Naive thymus-derived CD4-positive, alpha-beta T cell (primary cell): ENCODE results near the gene TYMP. TPM values are rescaled to one million over a fixed set of nuclear protein-coding genes. Genes with fewer than 3 reads are reported as not detected.
"Not testable (repeated sequence)": the region's sequence is repeated elsewhere in the genome, so short reads cannot be mapped to it uniquely, and the experiment has no call there.

Experiments used
- ATAC-seq: fragments of 150-1000 bp; cut with Tn5 transposase; 2 replicates; pipeline ENCODE4 v1.10.0; 2021; ENCODE audit warnings: mild to moderate bottlenecking, moderate library complexity
- CTCF ChIA-PET: fragments of 350-600 bp; sonication (Branson Sonifier 250); formaldehyde crosslinking; loops from one replicate; lab custom pipeline; 2021; ENCODE audit warnings: antibody characterized with exemption; lab: Charles Lee
- POLR2A ChIA-PET: fragments of 350-600 bp; sonication (Branson Sonifier 250); formaldehyde crosslinking; loops from one replicate; lab custom pipeline; 2021; ENCODE audit warnings: antibody characterized with exemption, inconsistent platforms; lab: Charles Lee
- DNase-seq, 9 donors: peaks; one replicate each; pipeline versions ENCODE4 v3.0.0 to v3.0.0-alpha.2; 2020 to 2022; ENCODE audit warnings: mixed read lengths in 1 of 9
- H3K27ac ChIP-seq: one replicate; pipeline ENCODE4 v1.7.0; 2013; ENCODE audit warnings: mild to moderate bottlenecking, low read depth, low read length, moderate library complexity
- H3K27me3 ChIP-seq, 2 donors: one replicate each; pipeline ENCODE4 v1.7.0; 2013; ENCODE audit warnings: low read length in 2 of 2, mild to moderate bottlenecking in 2 of 2, moderate library complexity in 2 of 2; ENCODE audit not compliant: control insufficient read depth in 2 of 2, insufficient read depth in 2 of 2
- H3K36me3 ChIP-seq, 3 experiments: 1 replicate in 2 of 3; 2 replicates in 1 of 3; pipeline ENCODE4 v1.7.0; 2013; ENCODE audit warnings: low read length in 3 of 3, mild to moderate bottlenecking in 3 of 3, moderate library complexity in 1 of 3; ENCODE audit not compliant: insufficient read depth in 3 of 3, control insufficient read depth in 2 of 3
- H3K4me1 ChIP-seq, 2 donors: one replicate each; pipeline ENCODE4 v1.7.0; 2013; ENCODE audit warnings: low read length in 2 of 2, mild to moderate bottlenecking in 2 of 2, moderate library complexity in 1 of 2; ENCODE audit not compliant: control insufficient read depth in 2 of 2, insufficient read depth in 2 of 2
- H3K4me3 ChIP-seq: 2 replicates; pipeline ENCODE4 v1.7.0; 2013; ENCODE audit warnings: mild to moderate bottlenecking, low read length
- H3K9me3 ChIP-seq, 3 experiments: 1 replicate in 2 of 3; 2 replicates in 1 of 3; pipeline ENCODE4 v1.7.0; 2013; ENCODE audit warnings: low read length in 3 of 3; ENCODE audit not compliant: control insufficient read depth in 2 of 3
- H3K27ac Mint-ChIP-seq, 9 donors: one replicate each; pipeline ENCODE4 v1.8.0; 2020 to 2022; ENCODE audit warnings: mixed read lengths in 9 of 9, mild to moderate bottlenecking in 8 of 9, moderate library complexity in 5 of 9, inconsistent platforms in 2 of 9
- H3K27me3 Mint-ChIP-seq, 5 donors: one replicate each; pipeline ENCODE4 v1.8.0; 2021 to 2022; ENCODE audit warnings: mixed read lengths in 5 of 5, mild to moderate bottlenecking in 1 of 5
- H3K36me3 Mint-ChIP-seq, 5 donors: one replicate each; pipeline ENCODE4 v1.8.0; 2020 to 2022; ENCODE audit warnings: mixed read lengths in 5 of 5, mild to moderate bottlenecking in 3 of 5, inconsistent platforms in 1 of 5
- H3K4me1 Mint-ChIP-seq, 7 donors: one replicate each; pipeline ENCODE4 v1.8.0; 2020 to 2022; ENCODE audit warnings: mixed read lengths in 7 of 7, mild to moderate bottlenecking in 3 of 7, inconsistent platforms in 1 of 7
- H3K4me3 Mint-ChIP-seq, 10 donors: one replicate each; pipeline ENCODE4 v1.8.0; 2020 to 2022; ENCODE audit warnings: mild to moderate bottlenecking in 10 of 10, mixed read lengths in 10 of 10, moderate library complexity in 6 of 10, inconsistent platforms in 2 of 10
- H3K9me3 Mint-ChIP-seq, 11 donors: one replicate each; pipeline ENCODE4 v1.8.0; 2020 to 2022; ENCODE audit warnings: mixed read lengths in 11 of 11, mild to moderate bottlenecking in 4 of 11, inconsistent platforms in 1 of 11, moderate library complexity in 1 of 11
- intact Hi-C, 2 donors: fragments of 100-400 bp; cut with micrococcal nuclease; formaldehyde crosslinking; loops; one replicate each; pipeline ENCODE4 v1.15.1; 2023
- polyA plus RNA-seq, 2 donors: library from polyadenylated mRNA; unstranded; fragments of 300-500 nt; fragmentation: Illumina TruSeq; gene quantifications; one replicate each; pipeline ENCODE4 v1.2.3, GENCODE V29; 2021
- total RNA-seq, 6 experiments: library from RNA in 5 of 6; stranded (reverse) in 5 of 6; gene quantifications; 1 replicate in 5 of 6; 2 replicates in 1 of 6; pipeline ENCODE4 v1.2.3 and lab custom pipeline; 2021 to 2026

Gene TYMP
- total and polyA plus RNA-seq, 7 experiments from 2014 or later: 2.7 to 161 (median 7.9) TPM

DNA sequence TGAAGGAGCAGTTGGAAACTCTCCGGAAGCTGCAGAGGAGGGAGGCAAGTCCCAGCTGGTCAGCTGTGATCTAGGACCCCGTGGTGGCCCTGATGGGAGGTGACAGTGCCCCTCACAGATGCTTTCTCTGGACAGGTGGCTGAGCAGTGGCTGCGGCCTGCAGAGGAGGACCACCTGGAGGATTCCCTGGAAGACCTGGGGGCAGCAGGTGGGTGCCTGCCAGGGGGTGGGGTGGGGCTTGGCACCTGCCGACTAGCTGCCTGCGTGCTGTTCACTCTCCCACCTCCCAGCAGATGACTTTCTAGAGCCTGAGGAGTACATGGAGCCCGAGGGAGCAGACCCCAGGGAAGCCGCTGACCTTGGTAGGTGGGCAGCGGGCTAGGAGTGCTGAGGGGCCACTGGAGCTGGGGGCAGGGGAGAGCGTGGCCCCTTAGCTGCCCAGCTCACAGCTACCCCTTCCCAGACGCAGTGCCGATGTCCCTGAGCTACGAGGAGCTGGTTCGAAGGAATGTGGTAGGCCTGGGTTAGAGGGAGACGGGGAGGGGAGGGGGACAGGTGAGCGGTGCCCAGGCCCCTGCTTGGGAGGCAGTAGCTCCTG lies 7.5 kb downstream of the TYMP start:
- no peak overlapping the region for H3K4me3 ChIP-seq
- H3K9me3 Mint-ChIP-seq: no peaks in the 10 kb centered on the region
- peaks cover 0 to 6% (median 0%) of the 10 kb centered on the region in 5 donors for H3K27me3 Mint-ChIP-seq
- H3K27me3 ChIP-seq: no peaks in the 10 kb centered on the region
- H3K4me3 Mint-ChIP-seq: no peak overlapping the region
- no peak for ATAC-seq
- no peak overlapping the region for H3K27ac Mint-ChIP-seq
- peaks cover 0 to 17% (median 0%) of the 10 kb centered on the region in 5 donors for H3K36me3 Mint-ChIP-seq
- intact Hi-C loops: no loop called here
- peaks cover 8 to 19% (median 15%) of the 10 kb centered on the region in 7 donors for H3K4me1 Mint-ChIP-seq
- CTCF ChIA-PET: interaction anchor here (0.5 to 0.8 kb wide), 2 partner anchors 16 to 18 kb away, joined by 3 to 4 read pairs; no protein-coding TSS in a partner anchor
- H3K4me1 ChIP-seq: peaks cover 14 to 16% of the 10 kb centered on the region in 2 donors
- no peak overlapping the region for H3K27ac ChIP-seq
- POLR2A ChIA-PET: interaction anchor here (0.6 to 1.7 kb wide), 3 partner anchors 15 to 99 kb away, joined by 3 to 4 read pairs (median 4); partner anchors contain the start of genes CHKB, LMF2 and NCAPH2
- no peak for DNase-seq
- H3K9me3 ChIP-seq: no peaks in the 10 kb centered on the region
- peaks cover 0 to 57% (median 14%) of the 10 kb centered on the region in 3 experiments for H3K36me3 ChIP-seq

- CTCF ChIA-PET: interaction anchor here (0.8 kb wide), 1 partner anchor 16 kb away, joined by 3 read pairs; no protein-coding TSS in a partner anchor
- H3K36me3 ChIP-seq: peaks cover 0 to 63% (median 14%) of the 10 kb centered on the region in 3 experiments
- H3K27ac Mint-ChIP-seq: peak overlapping the region in 1 of 9 donors; percentile 41
Observed at GRCh38 chr22:50521710-50522109, 8.1 kb downstream of the TYMP start.

DNA sequence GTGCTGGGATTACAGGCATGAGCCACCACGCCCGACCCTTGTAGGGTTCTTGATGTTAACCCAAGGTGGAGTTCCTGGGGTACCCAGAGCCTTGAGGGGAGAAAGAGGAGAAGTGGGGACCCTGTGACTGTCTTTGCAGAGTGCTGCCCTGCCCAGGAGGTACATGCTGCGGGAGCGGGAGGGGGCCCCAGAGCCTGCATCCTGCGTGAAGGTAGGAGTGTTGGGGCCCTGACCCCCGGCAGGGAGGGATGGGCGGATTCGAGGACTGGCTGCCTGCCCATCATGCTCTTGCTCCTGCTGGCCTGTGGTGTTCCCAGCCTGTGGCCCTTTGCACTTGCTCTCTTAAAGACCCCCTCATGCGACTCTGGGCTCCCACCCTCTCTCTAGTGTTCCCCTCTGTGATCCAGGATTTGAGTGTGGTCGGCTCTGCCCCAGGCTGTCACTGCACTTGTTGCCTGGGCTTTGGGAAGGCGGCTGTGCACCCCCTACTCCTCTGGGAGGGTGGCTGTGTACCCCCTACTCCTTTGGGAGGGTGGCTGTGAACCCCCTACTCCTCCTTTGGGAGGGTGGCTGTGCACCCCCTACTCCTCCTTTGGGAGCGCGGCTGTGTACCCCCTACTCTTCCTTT lies 8.9 kb downstream of the TYMP start:
- DNase-seq (no peak), ATAC-seq (no peak)
- Histone ChIP-seq H3K27ac (no peak overlapping the region), H3K27me3 (no peaks in the 10 kb centered on the region), H3K36me3 (peaks cover 0 to 70% (median 14%) of the 10 kb centered on the region in 3 experiments), H3K4me3 (no peak overlapping the region), H3K4me1 (peaks cover 9% of the 10 kb centered on the region in 2 donors), H3K9me3 (no peaks in the 10 kb centered on the region)
- H3K4me1 Mint-ChIP-seq: peaks cover 6 to 12% (median 11%) of the 10 kb centered on the region in 7 donors
- intact Hi-C loops: no loop called here
- H3K27me3 Mint-ChIP-seq: peaks cover 0 to 6% (median 0%) of the 10 kb centered on the region in 5 donors
- POLR2A ChIA-PET: no interaction called here
- H3K36me3 Mint-ChIP-seq: peaks cover 0 to 13% (median 0%) of the 10 kb centered on the region in 5 donors
- no peak overlapping the region for H3K27ac Mint-ChIP-seq
- H3K4me3 Mint-ChIP-seq: no peak overlapping the region
- no peaks in the 10 kb centered on the region for H3K9me3 Mint-ChIP-seq
- CTCF ChIA-PET: no interaction called here

More at GRCh38 chr22:50521710-50522109, 8.1 kb downstream of the TYMP start:
- DNase-seq (no peak), ATAC-seq (no peak)
- peaks cover 0 to 6% (median 0%) of the 10 kb centered on the region in 5 donors for H3K27me3 Mint-ChIP-seq
- intact Hi-C loops: no loop called here
- H3K4me1 ChIP-seq: peaks cover 13% of the 10 kb centered on the region in 2 donors
- POLR2A ChIA-PET: interaction anchor here (1.2 to 1.7 kb wide), 2 partner anchors 61 to 99 kb away, joined by 4 read pairs; partner anchors contain the start of gene CHKB
- no peaks in the 10 kb centered on the region for H3K27me3 ChIP-seq
- H3K9me3 ChIP-seq: no peaks in the 10 kb centered on the region
- peaks cover 0 to 11% (median 0%) of the 10 kb centered on the region in 5 donors for H3K36me3 Mint-ChIP-seq
- no peaks in the 10 kb centered on the region for H3K9me3 Mint-ChIP-seq
- H3K27ac ChIP-seq: no peak overlapping the region
- peaks cover 6 to 14% (median 9%) of the 10 kb centered on the region in 7 donors for H3K4me1 Mint-ChIP-seq
- no peak overlapping the region for H3K4me3 Mint-ChIP-seq
- H3K4me3 ChIP-seq: no peak overlapping the region

GRCh38 chr22:50520184-50520583 lies 9.6 kb downstream of the TYMP start:
- POLR2A ChIA-PET, H3K9me3 ChIP-seq, H3K27me3 ChIP-seq, intact Hi-C loops, H3K4me3 Mint-ChIP-seq, H3K9me3 Mint-ChIP-seq, CTCF ChIA-PET, H3K4me1 ChIP-seq, H3K27me3 Mint-ChIP-seq, H3K27ac Mint-ChIP-seq, ATAC-seq, H3K4me3 ChIP-seq, DNase-seq, H3K27ac ChIP-seq: not testable (repeated sequence)
- Mint-ChIP-seq H3K4me1 (peaks cover 8 to 17% (median 12%) of the 10 kb centered on the region in 7 donors), H3K36me3 (peaks cover 0 to 17% (median 0%) of the 10 kb centered on the region in 5 donors)
- peaks cover 0 to 70% (median 14%) of the 10 kb centered on the region in 3 experiments for H3K36me3 ChIP-seq

GRCh38 chr22:50519151-50519550 lies 10.7 kb downstream of the TYMP start:
- intact Hi-C loops: no loop called here
- Mint-ChIP-seq H3K9me3 (peaks cover 0 to 1% (median 0%) of the 10 kb centered on the region in 11 donors), H3K27ac (no peak overlapping the region), H3K4me3 (no peak overlapping the region), H3K36me3 (peaks cover 0 to 23% (median 4%) of the 10 kb centered on the region in 5 donors), H3K4me1 (peaks cover 7 to 18% (median 12%) of the 10 kb centered on the region in 7 donors), H3K27me3 (no peaks in the 10 kb centered on the region)
- ATAC-seq (no peak), DNase-seq (no peak)
- no peaks in the 10 kb centered on the region for H3K9me3 ChIP-seq
- ChIA-PET POLR2A (interaction anchor here (2.2 kb wide), 1 partner anchor 10 kb away, joined by 10 read pairs; the partner anchor contains the start of gene NCAPH2), CTCF (interaction anchor here (1.0 kb wide), 1 partner anchor 10 kb away, joined by 3 read pairs; no protein-coding TSS in a partner anchor)
- no peak overlapping the region for H3K4me3 ChIP-seq
- H3K27ac ChIP-seq: no peak overlapping the region
- H3K27me3 ChIP-seq: no peaks in the 10 kb centered on the region
- H3K36me3 ChIP-seq: peaks cover 0 to 79% (median 14%) of the 10 kb centered on the region in 3 experiments
- peaks cover under 1 to 2% of the 10 kb centered on the region in 2 donors for H3K4me1 ChIP-seq

- Mint-ChIP-seq H3K27me3 (no peaks in the 10 kb centered on the region), H3K36me3 (peaks cover 0 to 23% (median 4%) of the 10 kb centered on the region in 5 donors), H3K9me3 (peaks cover 0 to 1% (median 0%) of the 10 kb centered on the region in 11 donors), H3K27ac (peak overlapping the region in 1 of 9 donors; percentile 67), H3K4me3 (no peak overlapping the region), H3K4me1 (peaks cover 7 to 20% (median 13%) of the 10 kb centered on the region in 7 donors)
- Histone ChIP-seq H3K4me1 (no peaks in the 10 kb centered on the region), H3K9me3 (no peaks in the 10 kb centered on the region), H3K4me3 (no peak overlapping the region), H3K27ac (no peak overlapping the region), H3K27me3 (no peaks in the 10 kb centered on the region), H3K36me3 (peaks cover 0 to 76% (median 12%) of the 10 kb centered on the region in 3 experiments)
- ATAC-seq (no peak), DNase-seq (no peak)
- ChIA-PET POLR2A (interaction anchor here (2.2 kb wide), 1 partner anchor 10 kb away, joined by 10 read pairs; the partner anchor contains the start of gene NCAPH2), CTCF (interaction anchor here (1.0 kb wide), 1 partner anchor 10 kb away, joined by 3 read pairs; no protein-coding TSS in a partner anchor)
- intact Hi-C loops: no loop called here
Observed at GRCh38 chr22:50518606-50519005, 11.2 kb downstream of the TYMP start.
